AG09319 (cell line): ENCODE results near the gene IQSEC2.

ENCODE experiments used
- DNase-seq: peaks from one replicate; pipeline ENCODE4 v3.0.0-alpha.2; 2010; ENCODE audit warnings: low read depth; ENCODE audit errors: extremely low read depth
- TF ChIP-seq, protein P1 (sequence below): IDR thresholded peaks from 2 replicates; pipeline ENCODE4 v1.5.1; 2011; ENCODE audit warnings: low read depth, mild to moderate bottlenecking, inconsistent platforms, low read length, moderate library complexity

The IQSEC2 gene

DNA sequence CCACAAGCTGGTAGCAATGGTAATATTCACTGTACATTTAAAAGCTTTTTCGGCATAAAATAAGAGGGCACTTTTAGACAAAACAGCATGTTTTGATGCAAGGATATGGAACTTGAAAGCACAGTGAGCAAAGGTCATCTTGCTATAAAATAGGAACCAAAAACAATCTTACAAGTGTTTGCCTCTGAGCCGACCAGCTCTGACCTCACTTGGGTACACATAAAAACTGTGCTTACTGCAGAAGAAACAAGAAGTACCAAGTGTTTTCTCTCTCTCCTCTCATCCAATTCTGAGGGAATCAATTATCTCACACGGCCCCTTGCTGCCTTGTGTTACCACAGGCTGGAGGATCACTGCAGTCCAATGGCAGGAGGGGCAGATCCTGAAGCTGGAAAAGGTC is 4.8 kb upstream of the IQSEC2 start:
- DNase-seq: no peak
- TF ChIP-seq, protein P1, sequence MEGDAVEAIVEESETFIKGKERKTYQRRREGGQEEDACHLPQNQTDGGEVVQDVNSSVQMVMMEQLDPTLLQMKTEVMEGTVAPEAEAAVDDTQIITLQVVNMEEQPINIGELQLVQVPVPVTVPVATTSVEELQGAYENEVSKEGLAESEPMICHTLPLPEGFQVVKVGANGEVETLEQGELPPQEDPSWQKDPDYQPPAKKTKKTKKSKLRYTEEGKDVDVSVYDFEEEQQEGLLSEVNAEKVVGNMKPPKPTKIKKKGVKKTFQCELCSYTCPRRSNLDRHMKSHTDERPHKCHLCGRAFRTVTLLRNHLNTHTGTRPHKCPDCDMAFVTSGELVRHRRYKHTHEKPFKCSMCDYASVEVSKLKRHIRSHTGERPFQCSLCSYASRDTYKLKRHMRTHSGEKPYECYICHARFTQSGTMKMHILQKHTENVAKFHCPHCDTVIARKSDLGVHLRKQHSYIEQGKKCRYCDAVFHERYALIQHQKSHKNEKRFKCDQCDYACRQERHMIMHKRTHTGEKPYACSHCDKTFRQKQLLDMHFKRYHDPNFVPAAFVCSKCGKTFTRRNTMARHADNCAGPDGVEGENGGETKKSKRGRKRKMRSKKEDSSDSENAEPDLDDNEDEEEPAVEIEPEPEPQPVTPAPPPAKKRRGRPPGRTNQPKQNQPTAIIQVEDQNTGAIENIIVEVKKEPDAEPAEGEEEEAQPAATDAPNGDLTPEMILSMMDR: no peak

DNA sequence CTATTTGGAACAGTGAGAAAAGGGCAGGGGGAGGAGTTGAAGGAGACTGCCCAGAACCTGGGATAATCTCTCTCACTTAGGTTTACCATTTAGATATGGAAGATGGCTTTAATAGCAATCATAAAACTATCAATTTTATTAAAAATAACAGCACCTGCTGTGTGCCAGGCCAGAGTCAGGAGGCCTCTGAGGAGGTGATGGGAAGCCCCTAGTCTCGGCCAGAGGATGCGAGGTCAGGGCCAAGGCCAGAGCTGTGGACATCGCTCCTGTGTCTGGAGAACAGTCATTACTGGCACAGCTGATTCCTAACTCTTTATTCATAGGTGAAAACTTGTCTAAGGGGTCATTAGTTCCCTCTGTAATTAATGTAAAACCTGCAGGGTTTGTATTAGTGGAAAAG is 4.2 kb upstream of the IQSEC2 start:
- no peak for DNase-seq
- TF ChIP-seq, protein P1: no peak

DNA sequence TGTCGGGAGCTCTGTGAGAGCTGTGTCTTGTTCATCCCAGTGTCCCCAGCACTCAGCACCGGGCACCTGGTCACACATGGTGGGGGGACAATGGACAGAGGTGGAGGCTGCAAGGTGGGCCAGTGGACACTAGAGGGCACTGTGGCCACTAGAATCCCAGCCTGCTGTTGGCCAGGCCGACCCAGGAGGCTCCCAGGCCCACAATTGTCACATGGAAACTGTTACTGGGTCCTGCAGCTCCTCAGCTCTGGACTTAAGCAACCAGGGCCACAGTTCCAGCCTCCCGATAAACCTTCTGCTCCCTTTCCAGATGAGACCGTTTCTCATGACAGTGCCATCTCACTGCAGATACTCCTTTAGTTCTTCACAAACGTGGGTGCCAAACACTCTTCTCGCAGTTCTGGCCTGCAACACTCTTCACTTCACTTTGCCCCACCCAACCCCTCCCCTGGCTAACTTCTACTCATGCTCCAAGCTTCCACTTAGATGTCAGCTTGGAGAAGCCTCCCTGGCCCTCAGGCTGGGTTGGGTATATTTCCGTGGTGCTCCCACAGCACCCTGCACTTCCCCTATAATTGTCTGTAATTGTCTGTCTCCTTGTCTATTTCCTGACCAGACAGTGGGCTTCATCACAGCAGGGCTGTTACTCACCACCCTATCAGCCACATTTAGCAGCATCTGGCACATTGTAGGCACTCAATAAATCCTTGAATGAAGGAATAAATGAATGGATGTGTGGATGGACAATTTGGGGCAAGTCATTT is 3.5 kb upstream of the IQSEC2 start:
- TF ChIP-seq, protein P1: peak; percentile 90
- no peak for DNase-seq

DNA sequence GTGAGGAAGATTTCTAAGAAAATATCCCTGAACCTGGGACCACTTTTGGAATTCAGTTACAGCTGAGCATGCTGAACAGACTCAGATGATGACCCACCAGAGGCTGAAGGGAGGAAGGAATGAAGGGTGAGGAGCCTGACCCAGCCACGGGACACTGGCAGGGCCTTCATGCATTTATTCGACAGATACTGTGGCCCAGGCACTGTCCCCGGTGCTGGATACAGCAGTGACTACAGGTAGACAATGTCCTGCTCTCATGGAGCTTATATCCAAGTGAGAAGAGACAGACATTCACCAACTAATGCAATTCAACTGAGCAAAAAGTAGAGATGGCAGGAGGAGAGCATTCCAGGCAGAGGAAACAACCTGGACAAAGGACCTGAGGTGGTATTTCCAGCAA is 2.2 kb upstream of the IQSEC2 start:
- TF ChIP-seq, protein P1: no peak
- DNase-seq: no peak

DNA sequence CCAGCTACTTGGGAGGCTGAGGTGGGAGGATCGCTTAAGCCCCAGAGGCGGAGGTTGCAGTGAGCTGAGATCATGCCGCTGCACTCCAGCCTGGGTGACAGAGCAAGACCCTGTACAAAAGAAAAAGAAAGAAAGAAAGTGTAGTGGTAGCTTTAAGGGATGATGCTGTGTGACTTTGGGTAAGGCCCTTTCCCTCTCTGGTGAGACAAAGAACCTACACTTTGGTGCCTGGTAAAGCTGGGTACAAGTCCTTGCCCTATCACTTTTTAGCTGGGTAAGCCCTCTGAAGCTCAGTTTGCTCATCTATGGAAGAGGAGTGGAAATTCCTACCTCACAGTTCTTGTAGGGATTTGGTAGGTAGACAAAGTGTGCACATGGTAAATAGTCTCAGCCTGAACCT is 1.7 kb upstream of the IQSEC2 start:
- no peak for DNase-seq
- TF ChIP-seq, protein P1: no peak

DNA sequence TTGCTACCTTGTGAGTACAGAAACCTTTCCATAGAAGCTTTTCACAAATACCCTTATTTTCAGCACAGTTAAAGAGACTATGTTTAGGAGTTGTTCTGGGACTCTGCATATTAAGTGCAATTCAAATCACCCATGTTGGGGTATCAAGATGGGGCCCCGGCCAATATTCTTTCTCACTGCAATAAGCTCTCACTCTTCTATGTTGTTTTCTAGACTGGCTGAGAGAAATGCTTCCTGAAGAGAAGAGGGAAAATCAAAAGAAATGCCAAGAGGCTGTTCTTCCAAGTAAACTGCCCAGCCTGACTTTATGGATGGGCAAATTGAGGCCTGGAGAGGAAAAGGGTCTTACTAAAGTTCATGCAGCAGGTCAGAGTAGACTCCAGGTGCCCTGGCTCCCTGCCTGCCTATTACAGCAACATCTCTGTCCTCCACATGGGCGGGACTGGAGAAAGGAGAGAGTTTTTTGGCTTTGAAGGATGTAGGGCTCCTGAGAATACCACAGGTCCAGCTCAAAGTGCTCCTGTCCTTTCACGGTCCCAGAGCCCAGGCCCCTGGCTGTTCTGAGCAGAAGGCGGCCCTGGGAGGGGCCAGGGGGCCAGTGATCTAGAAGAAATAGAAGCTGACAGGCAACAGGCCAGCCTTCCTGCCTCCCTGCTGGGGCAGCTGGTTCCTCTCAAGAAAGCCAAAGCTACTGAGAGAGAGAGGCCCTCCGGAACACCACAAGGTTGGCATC is 745 bp upstream of the IQSEC2 start:
- DNase-seq: no peak
- TF ChIP-seq, protein P1: no peak
